HepG2 (cell line): ENCODE results near the gene DTNB. TPM values are rescaled to one million over a fixed set of nuclear protein-coding genes. Genes with fewer than 3 reads are reported as not detected.

Experiments
- ATAC-seq: fragments of 200-7000 bp; cut with Tn5 transposase; 3 replicates; pipeline ENCODE4 v1.9.1; 2020; ENCODE audit warnings: mild to moderate bottlenecking, moderate library complexity
- BruUV-seq: library from RNA; stranded (reverse); fragments of 400-500 nt; replicated peaks from 2 replicates; lab custom pipeline; 2021; lab: Mats Ljungman, UMichigan
- CTCF ChIA-PET: fragments of 300-600 bp; formaldehyde crosslinking; extraction: SDS; loops from one replicate; lab custom pipeline; 2021; ENCODE audit warnings: low total read pairs, inconsistent platforms, low intra/inter-chr PET ratio; lab: Yijun Ruan, JAX
- POLR2A ChIA-PET: fragments of 350-600 bp; sonication (Branson Sonifier 250); formaldehyde crosslinking; loops from one replicate; lab custom pipeline; 2020; ENCODE audit warnings: antibody characterized with exemption, inconsistent platforms; lab: Yijun Ruan, JAX
- DNase-seq: peaks from one replicate; pipeline ENCODE4 v3.0.0-alpha.2; 2015; ENCODE audit warnings: low spot score
- FAIRE-seq: peaks from 3 replicates; lab custom pipeline; 2011; peaks lifted over from hg19 to GRCh38; lab: Jason Lieb, UNC
- H2AFZ ChIP-seq: one replicate; pipeline ENCODE4 v1.6.1; 2011; ENCODE audit warnings: low read length, inconsistent platforms
- H3K27ac ChIP-seq: fragments of 300-600 bp; 3 replicates; pipeline ENCODE4 v1.8.0; 2011; ENCODE audit warnings: mixed run types, mild to moderate bottlenecking, mixed read lengths, low read length, inconsistent platforms; ENCODE audit not compliant: insufficient read depth; ENCODE audit errors: extremely low read length
- H3K27me3 ChIP-seq, 2 experiments: fragments of 200-600 bp in 1 of 2; 2 replicates in 1 of 2; 3 replicates in 1 of 2; pipeline versions ENCODE4 v1.6.0 to v1.8.0; 2011; ENCODE audit warnings: low read length in 2 of 2, mild to moderate bottlenecking in 2 of 2, moderate library complexity in 2 of 2, inconsistent platforms in 1 of 2; ENCODE audit not compliant: insufficient read depth in 2 of 2, control insufficient read depth in 1 of 2
- H3K36me3 ChIP-seq, 2 experiments: fragments of 200-600 bp in 1 of 2; replicated peaks in 1 of 2; 2 replicates in 1 of 2; 3 replicates in 1 of 2; pipeline versions ENCODE4 v1.5.1 to v1.8.0; 2011; ENCODE audit warnings: low read length in 2 of 2, inconsistent platforms in 1 of 2; ENCODE audit not compliant: insufficient read depth in 2 of 2, control insufficient read depth in 1 of 2
- H3K4me1 ChIP-seq: 2 replicates; pipeline ENCODE4 v1.5.1; 2012; ENCODE audit warnings: low read length, inconsistent platforms; ENCODE audit not compliant: insufficient read depth
- H3K4me2 ChIP-seq: 2 replicates; pipeline ENCODE4 v1.6.0; 2011; ENCODE audit warnings: low read depth, low read length, inconsistent platforms
- H3K4me3 ChIP-seq, 3 experiments: fragments of 200-600 bp in 1 of 3; sonication (generic), shearing (Covaris generic) in 1 of 3; replicated peaks in 1 of 3; 2 replicates each; pipeline ENCODE4 v1.5.1; 2011 to 2016; ENCODE audit warnings: low read length in 3 of 3, inconsistent platforms in 2 of 3, low read depth in 2 of 3, mild to moderate bottlenecking in 2 of 3, control low read depth in 1 of 3, mixed read lengths in 1 of 3; ENCODE audit not compliant: insufficient read depth in 1 of 3
- H3K79me2 ChIP-seq: one replicate; pipeline ENCODE4 v1.6.1; 2011; ENCODE audit warnings: low read length, inconsistent platforms; ENCODE audit not compliant: insufficient read depth
- H3K9ac ChIP-seq: 2 replicates; pipeline ENCODE4 v1.6.0; 2011; ENCODE audit warnings: mild to moderate bottlenecking, low read depth, low read length, inconsistent platforms; ENCODE audit not compliant: insufficient read depth
- H3K9me3 ChIP-seq: 2 replicates; pipeline ENCODE4 v1.5.1; 2012; ENCODE audit warnings: mild to moderate bottlenecking, low read length
- H4K20me1 ChIP-seq: 2 replicates; pipeline ENCODE4 v1.6.0; 2011; ENCODE audit warnings: inconsistent platforms, mild to moderate bottlenecking, low read length, moderate library complexity; ENCODE audit not compliant: insufficient read depth
- GATA4 ChIP-seq: sonication (generic); IDR thresholded peaks from 2 replicates; pipeline ENCODE4 v1.6.1; 2016; ENCODE audit warnings: antibody characterized with exemption, low read depth, borderline replicate concordance
- NR2F6 ChIP-seq, 2 experiments: IDR thresholded peaks; 2 replicates each; pipeline ENCODE4 v1.6.1; 2016; ENCODE audit warnings: antibody characterized with exemption in 1 of 2, mild to moderate bottlenecking in 1 of 2
- RBFOX2 ChIP-seq: fragments of 200-400 bp; formaldehyde crosslinking; IDR thresholded peaks from 2 replicates; pipeline ENCODE4 v1.6.1; 2017; ENCODE audit warnings: low read depth, mild to moderate bottlenecking, low read length
- WGBS: methylation state at CpG from one replicate; pipeline ENCODE4 v1.1.6; 2017; ENCODE audit warnings: low lambda C conversion rate; 5-methylcytosine and 5-hydroxymethylcytosine counted together
- in situ Hi-C: cut with HindIII; loops from 2 replicates; pipeline ENCODE4 v1.10.0; 2017; ENCODE audit warnings: low pct_unique_long_range_greater_than_20kb; ENCODE audit not compliant: extremely low pct_ligation_motif_present
- intact Hi-C: fragments of 100-400 bp; cut with micrococcal nuclease; formaldehyde crosslinking; loops from one replicate; pipeline ENCODE4 v1.10.0; 2022; ENCODE audit not compliant: unreplicated experiment
- polyA plus RNA-seq, 8 experiments: library from polyadenylated mRNA; depleted of rRNA in 3 of 8; stranded (reverse) in 7 of 8; unstranded in 1 of 8; fragments of >200 nt; fragmentation: Illumina TruSeq in 4 of 8; extraction: Trizol in 4 of 8; gene quantifications; 2 replicates each; pipeline versions ENCODE4 v1.2.1 to v1.2.3, GENCODE V29; 2011 to 2016; ENCODE audit warnings: low read depth in 4 of 8, missing spikeins in 1 of 8, mixed read lengths in 1 of 8; ENCODE audit not compliant: insufficient read depth in 1 of 8
- total RNA-seq, 5 experiments: library from RNA; depleted of rRNA; stranded (reverse); fragments of >200 nt; fragmentation: Illumina TruSeq; extraction: Trizol; gene quantifications; 2 replicates each; pipeline ENCODE4 v1.2.3, GENCODE V29; 2016; ENCODE audit warnings: low read depth in 1 of 5
- TF ChIP-seq, protein P1 (sequence below): sonication (generic); formaldehyde crosslinking; IDR thresholded peaks from 2 replicates; pipeline ENCODE4 v1.4.0; 2020; ENCODE audit warnings: missing genetic modification reagents

The DTNB gene
- total and polyA plus RNA-seq, 2 of the 13 experiments (the other 11 are each of a cell fraction or from before 2014, with no cell fraction given), result 14.4 to 23.9 TPM

DNA sequence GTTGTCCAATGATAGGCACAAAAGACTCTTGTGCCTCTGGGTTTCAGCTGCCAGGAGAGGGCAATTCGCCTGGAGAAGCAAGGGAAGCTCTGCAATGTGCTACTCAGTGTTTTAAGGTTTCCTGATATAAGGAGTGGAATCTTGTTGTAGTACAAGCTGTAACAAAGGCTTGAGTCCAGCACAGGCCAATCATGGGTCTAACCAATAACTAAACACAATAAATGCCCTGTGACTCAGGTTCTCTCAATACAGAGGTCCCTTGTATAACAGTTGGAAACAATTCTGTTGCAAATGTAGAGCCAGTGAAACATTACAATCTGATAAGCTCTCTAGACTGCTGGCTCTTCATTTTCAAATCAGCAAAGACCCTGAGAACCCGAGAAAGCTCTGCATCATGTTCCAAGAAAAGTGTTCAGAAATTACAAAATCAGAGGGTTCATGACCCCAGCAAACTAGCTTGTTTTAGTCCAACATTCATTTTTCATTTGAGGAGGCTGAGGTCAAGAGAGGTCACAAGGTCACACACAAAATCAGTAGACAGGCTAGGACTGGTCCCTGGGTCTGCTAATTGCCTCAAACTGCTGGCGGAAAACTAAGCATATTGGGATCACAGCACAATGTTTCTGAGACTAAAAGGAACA lies 272.7 kb downstream of the DTNB start:
- Histone ChIP-seq H2AFZ (no peak overlapping the region), H3K27ac (no peak overlapping the region), H3K27me3 (no peaks in the 10 kb centered on the region), H3K36me3 (no peaks in the 10 kb centered on the region), H3K4me1 (no peaks in the 10 kb centered on the region), H3K9ac (no peak overlapping the region), H3K79me2 (no peaks in the 10 kb centered on the region), H3K4me2 (no peak overlapping the region), H3K4me3 (no peak overlapping the region), H4K20me1 (no peaks in the 10 kb centered on the region), H3K9me3 (no peaks in the 10 kb centered on the region)
- FAIRE-seq (peak; percentile 28), DNase-seq (no peak), ATAC-seq (no peak)
- peak; percentile 24; the same call in 1 of the 2 replicates for TF ChIP-seq NR2F6 (IDR thresholded peaks at IDR 0.05)
- no peak for TF ChIP-seq NR2F6 (CRISPR knock-in tag; IDR thresholded peaks at IDR 0.05)
- TF ChIP-seq GATA4, result no peak
- ChIA-PET POLR2A (no interaction called here), CTCF (no interaction called here)
- BruUV-seq, result no TSS peak
- WGBS, result 92% methylated on average over 3 of the region's 3 CpGs
- intact Hi-C loops, result no loop called here
- in situ Hi-C loops, result no loop called here

DNA sequence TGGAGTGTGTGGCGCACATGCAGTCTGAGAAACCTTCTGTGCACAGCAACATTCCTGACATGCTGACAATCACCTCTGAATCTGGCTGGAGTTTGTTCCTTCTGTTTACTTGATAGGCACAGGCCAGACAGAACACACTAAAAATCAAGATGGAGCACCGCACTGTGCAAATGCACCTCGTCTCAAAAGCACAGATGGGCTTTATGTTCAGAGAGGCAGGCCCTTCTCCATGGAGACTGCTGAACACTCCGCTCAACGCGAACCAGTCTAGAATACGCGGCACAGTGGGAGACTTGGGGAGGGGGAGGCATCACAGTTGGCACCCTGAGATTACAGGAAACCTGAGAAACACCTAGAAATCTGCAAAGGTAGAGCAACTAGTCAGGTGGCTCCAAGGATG lies 273.2 kb downstream of the DTNB start:
- Histone ChIP-seq H3K36me3 (no peaks in the 10 kb centered on the region), H3K27me3 (no peaks in the 10 kb centered on the region)
- no peak for TF ChIP-seq RBFOX2
- TF ChIP-seq, protein P1, sequence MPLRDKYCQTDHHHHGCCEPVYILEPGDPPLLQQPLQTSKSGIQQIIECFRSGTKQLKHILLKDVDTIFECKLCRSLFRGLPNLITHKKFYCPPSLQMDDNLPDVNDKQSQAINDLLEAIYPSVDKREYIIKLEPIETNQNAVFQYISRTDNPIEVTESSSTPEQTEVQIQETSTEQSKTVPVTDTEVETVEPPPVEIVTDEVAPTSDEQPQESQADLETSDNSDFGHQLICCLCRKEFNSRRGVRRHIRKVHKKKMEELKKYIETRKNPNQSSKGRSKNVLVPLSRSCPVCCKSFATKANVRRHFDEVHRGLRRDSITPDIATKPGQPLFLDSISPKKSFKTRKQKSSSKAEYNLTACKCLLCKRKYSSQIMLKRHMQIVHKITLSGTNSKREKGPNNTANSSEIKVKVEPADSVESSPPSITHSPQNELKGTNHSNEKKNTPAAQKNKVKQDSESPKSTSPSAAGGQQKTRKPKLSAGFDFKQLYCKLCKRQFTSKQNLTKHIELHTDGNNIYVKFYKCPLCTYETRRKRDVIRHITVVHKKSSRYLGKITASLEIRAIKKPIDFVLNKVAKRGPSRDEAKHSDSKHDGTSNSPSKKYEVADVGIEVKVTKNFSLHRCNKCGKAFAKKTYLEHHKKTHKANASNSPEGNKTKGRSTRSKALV, result no peak
- TF ChIP-seq, all 625 proteins: peak for 0
- no peak for ATAC-seq
- ChIA-PET POLR2A (no interaction called here), CTCF (no interaction called here)
- Histone ChIP-seq H3K27ac (no peak overlapping the region), H4K20me1 (no peaks in the 10 kb centered on the region), H3K9ac (no peak overlapping the region), H3K79me2 (no peaks in the 10 kb centered on the region), H3K4me3 (no peak overlapping the region), H3K9me3 (no peaks in the 10 kb centered on the region), H2AFZ (no peak overlapping the region), H3K4me2 (no peak overlapping the region), H3K4me1 (no peaks in the 10 kb centered on the region)
- no peak for FAIRE-seq
- BruUV-seq, result no TSS peak
- no peak for DNase-seq
- intact Hi-C loops, result no loop called here
- 95% methylated on average over 8 of the region's 8 CpGs for WGBS
- in situ Hi-C loops, result no loop called here
